ENCODE data around the gene CDH23.

Gene CDH23

DNA sequence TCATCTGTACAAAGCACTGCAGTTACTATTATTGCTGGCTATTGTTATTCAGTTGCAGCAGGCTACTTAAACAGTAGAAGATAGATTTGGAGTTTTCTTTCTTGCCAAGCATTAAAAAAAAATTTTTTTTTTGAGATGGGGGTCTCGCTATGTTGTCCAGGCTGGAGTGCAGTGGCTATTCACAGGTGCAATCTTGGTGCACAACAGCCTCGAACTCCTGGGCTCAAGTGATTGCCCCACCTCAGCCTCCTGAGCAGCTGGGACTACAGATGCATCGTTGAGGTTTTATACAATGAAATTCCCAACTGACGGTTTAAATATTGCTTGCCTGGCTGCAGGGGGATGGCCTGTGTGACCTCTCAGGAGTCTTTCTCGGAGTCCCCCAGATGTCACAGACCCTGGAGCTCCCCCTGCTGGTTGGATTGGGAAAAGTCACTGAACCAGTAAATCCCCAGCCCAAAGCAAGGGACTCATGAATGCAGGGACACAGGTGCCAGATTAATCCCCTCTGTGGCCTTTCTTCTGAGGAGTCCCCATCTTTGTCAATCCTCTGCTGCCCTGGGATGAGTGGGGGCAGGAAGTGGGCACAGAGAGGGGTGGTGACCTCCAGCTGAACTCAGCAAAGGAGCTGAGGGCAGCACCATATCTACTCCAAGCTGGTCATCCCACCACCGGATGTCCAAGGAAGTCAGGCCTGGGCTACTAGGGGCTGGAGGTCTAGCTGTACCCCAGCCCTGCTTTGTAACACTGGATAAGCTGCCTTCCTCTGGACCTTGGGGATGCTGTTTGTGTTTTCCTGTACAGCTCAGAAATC, 173.3 kb downstream of the CDH23 start:
- DNase-seq: no peak

DNA sequence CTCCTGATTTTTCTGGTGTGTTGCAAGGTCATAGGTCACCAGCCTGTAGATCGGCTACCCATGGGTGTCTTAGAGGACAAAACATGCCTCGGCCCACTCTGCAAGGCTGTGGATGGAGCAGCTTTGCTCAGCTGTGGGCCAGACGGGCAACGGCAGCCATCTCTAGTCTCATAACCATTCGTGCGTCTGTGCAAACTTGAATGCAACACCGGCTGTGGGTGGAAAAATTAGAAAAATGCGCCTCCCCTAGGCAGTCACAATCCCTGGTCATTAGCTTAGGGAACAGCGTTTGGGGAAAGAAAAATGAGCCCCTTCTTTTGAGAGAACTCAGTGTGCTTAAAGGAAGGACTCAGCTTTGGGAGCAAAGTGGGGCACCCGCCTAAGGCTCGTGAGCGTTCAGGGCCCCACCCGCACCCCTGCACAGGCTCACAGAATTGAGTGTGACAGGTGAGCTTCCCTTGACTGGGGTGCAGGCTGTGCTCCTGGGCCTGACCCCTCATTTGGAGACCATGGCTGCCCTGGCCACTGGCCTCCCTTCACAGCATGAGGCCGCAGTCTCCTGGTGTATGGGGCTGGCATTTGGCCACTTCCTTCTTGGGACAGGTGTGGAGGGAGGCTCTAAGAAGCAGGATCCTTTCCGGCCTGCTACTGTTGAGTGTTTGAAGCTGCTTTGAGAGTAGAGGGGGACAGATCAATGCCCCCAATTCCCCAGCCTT, 174.9 kb downstream of the CDH23 start:
- no peak for DNase-seq

DNA sequence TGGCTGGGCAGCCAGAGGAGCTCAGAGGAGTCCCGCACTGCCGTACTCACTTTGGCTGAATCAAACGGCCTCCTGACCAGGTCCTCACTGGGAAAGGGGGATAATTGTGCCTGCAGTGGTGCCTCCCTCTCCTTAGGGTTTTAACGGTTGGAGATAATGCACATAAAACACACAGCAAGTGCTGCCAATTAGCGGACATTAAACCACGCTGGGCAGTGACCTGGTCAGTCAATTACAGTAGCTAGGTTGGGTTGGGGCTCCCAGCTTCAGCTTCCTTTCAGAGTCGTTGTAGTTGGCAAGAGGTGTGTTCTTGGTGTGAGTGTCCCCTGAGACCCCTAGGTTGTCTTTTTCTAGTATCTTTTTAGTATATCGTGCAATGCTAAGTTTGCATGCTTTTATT, 176.2 kb downstream of the CDH23 start:
- no peak for DNase-seq

DNA sequence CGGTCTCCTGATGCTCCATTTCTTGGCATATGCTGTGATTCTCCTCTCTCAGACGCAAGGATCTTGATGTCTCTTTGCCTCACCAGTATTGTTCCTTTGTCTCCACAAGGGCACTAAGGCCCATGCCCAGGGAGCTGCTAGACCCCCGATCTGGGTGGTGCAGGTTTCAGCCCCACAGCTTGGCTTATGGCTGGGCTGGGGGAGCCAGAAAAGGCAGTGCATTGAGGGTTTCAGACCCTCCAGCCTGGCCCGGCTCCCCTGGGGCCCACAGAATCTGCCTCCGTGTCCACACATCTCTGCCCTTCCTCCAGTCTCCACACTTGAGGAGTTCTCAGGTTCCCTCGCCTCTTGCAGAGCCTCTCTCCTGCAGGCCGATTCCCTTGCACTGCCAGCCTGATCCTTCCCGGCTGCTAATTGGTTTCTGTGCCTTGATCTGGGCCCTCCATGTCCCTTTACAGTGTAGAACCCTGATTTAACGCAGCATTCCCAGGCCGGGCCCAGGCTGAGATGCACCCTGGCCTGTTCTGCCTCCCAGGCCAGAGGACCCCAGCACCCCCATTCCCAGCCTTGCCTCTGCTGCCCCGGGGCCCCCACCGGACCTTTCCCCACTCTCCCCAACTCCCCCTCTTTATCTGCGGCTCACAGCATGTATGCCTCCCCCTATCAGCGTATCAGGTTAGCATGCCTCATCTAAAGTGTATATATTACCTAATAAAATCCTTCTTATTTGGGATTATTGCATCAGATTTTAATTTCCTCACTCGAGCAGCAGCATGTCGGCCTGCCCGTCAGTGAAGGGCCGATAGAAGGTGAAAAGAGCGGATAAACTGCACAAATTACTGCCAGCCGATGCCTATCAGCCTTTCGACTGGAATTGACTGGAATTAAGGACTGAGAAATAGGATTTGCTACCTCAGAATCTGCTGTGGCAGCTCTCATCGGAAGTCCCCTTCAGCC, 177.1 kb downstream of the CDH23 start:
- DNase-seq: no peak

DNA sequence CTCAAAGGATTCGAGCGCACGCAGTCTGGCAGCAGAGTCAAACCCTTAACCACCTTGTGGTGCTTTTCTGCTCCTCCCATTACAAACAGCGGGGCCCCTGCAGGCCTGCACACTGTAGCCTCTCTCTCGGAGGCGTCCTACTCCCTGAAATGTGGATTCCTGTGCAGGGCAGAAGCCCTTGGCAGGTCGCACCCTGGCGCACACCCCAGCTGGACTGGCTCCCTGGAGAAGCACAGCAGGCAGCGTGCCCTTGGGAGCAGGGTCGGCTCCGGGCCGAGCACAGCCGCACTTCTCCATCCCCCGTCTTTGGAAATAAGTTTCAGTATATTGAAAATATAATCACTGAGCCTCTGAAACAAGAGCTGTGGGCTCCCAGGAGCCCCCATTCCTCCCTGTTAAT, 178.7 kb downstream of the CDH23 start:
- no peak for DNase-seq

DNA sequence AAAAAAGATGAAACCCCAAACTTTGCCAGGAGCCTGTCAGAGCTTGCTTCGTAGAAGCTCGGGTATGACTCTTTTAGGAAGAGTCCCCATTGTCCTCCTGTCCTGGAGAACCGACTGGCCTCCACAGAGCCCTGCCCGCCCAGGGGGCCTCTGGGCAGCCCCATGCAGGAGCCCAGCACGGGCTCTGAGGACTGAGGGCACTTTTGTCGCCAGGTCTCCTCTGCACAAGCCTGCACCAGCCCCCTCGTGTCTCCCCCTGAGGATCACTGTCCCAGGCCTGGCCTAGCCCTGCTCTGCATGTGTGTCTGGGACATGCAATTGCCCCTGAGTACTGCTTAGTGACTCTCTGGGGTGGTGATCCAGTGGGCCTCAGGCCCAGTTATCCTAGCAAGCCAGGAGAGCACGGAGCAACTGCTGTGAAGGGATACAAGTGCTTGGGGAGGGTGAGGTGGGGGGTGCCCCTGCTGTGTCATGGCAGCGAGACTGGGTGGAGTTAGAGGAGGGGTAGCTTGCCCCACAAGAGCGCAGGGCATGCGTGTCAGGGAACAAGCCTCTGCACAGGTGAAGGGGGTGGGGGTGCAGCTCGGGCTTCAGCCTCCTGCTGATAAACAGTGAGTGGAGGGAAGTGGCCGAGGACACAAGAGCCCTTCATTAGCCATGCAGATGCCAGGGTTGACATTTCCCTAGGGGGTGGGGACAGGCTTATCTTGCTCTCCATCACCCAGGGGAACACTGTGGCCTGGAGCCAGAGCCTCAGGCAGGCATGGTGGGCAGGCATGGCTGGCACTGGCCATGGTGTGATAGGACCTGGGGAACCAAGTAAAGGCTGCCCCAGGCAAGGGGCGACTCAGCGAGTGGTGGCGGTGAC, 179.4 kb downstream of the CDH23 start:
- no peak for DNase-seq

DNA sequence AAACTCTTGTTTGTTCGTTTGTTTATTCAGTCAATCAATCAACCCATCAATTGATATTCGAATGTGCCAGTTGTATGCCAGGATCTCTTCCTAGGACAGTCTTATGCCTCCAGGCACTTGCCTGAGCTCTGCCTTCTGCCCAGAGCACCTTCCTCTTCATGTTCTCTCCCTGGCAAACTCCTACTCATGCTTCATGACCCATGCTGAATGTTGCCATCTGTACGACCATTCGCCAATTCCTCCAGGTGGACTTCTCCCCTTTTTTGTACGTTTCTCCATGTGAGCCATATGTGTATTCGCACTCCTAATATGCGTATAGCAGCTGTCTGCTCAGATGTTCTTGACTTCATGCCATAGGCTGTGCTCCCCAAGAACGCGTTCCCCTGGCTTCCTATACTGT, 180.1 kb downstream of the CDH23 start:
- no peak for DNase-seq

DNA sequence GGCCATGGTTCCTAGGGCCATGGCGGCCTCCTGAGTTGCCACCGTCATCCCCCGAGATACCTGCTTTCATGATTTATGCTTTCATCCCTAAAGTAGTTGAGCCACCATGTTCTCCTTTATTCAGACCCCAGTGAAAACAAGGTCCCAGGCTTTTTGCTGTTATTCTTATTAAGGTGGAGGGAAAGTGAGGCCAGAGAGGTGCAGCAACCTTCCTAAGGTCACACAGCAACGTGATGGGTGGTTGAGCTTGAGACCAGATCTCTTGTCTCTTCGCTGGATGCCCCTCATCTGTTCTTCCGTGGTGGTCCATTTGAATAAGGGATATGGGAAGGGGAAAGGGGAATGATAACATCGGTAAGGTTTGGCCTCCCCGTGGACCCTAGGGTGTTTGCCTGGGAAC, 180.6 kb downstream of the CDH23 start:
- no peak for DNase-seq

DNA sequence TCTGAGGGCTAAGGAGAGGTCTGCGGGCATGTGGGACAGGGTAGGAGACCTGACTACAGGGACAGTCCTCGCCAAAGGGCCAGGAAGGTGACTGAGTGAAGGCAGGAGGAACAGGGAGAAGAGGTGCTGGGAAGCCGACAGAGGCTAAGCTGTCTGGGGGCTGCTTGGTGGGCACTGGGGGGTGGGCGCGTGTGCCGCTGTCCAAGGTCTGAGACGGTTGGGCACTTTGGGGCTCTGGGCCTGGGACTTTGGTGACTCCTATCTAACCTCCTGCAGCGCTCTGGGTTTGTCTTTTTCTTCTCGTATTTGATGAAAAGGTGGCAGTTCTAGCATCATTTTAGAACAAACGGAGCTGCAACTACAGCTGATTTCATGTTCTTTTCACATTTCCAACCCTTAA, 181.3 kb downstream of the CDH23 start:
- no peak for DNase-seq

DNA sequence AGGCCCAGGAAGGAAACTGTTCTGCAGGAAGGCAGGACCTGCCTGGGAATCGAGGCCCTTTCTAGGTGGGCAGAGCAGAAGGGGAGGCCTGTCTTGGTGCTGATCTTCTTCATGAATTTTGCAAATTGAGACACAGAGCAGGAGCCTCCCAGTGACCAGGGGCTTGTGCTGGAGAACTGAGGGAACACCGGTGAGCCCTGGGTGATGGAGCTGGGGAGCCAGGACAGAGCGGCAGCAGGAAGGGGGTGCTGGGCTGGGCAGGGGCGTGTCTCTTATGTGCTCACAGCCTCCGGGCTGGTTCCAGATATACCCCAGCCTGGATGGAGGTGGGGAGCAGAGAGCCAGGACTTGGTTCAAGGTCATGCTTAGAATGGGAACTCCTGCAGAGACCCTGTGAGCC, 182.9 kb downstream of the CDH23 start:
- DNase-seq: no peak

DNA sequence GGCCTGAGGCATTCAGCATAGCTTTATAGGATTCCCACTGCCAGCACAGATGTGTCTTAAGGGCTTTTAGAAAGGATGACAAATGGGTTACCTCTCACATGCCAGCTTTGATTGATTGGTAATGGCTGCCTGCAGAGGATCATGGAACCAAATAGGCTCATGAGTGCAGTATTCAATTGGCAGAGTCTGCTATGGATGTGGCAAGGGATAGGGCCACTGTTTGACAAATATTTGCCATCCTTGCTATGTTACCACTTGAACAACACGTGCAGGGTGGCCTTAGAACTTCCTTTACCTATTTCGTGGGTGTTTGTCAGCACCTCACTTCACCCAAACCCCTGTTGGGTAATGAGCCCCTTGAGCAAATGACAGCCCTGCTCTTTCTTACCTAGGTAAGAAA, 183.7 kb downstream of the CDH23 start:
- no peak for DNase-seq

DNA sequence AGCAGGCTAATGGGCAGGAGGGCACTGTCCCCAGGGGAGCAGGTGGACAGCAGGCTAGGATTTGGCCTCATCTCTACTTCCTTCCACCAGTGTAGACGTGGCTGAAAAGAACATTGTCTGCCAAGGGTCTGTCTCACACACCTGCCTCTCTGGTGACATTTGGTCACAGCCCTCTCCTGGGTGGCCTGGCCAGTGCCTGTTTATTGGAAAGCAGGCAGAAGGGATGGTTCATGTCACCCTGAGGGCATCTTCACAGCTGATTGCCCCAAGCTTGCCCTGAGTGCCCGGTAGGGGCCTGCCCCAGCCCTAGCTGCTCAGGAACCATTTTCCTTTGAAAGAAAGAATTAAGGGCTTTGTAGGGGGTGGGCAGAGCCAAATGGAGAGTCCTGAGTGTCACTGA, 184.2 kb downstream of the CDH23 start:
- no peak for DNase-seq

DNA sequence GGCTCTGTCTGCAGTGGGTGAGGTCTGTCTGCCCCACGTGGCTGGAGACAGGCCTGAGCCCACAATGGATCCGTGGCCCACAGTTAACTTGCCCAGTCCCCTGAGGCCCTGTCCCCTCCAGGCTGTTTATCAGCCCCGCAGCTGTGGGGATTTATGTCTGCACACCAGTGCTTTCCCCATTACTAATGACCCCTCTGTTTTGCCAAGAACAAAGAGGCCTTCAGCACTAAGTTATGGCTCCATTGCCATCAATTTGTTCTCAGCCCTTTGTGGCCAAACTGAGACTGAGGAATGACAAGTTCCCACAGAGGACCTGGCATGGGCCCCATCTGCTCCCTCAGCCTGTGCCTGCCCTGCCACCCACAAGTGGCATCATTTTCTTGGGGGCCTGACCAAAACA, 184.7 kb downstream of the CDH23 start:
- DNase-seq: no peak

DNA sequence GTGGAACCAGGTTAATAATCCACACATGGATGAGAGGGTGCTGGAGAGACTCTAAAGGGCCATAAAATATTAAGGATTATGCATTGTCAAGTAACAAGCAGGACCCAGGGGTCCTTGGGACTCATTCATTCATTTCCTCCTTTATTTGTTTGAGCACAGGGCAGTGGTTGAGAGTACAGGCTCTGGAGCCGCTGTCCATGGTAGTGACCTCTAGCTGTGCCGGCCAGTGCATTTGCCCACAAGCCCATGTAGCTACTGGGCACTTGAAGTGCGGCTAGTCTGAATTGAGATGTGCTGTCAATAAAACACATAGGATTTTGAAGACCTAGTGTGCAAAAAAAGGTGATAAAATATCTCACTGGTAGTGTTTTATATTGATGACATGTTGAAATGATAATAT, 185.3 kb downstream of the CDH23 start:
- no peak for DNase-seq

DNA sequence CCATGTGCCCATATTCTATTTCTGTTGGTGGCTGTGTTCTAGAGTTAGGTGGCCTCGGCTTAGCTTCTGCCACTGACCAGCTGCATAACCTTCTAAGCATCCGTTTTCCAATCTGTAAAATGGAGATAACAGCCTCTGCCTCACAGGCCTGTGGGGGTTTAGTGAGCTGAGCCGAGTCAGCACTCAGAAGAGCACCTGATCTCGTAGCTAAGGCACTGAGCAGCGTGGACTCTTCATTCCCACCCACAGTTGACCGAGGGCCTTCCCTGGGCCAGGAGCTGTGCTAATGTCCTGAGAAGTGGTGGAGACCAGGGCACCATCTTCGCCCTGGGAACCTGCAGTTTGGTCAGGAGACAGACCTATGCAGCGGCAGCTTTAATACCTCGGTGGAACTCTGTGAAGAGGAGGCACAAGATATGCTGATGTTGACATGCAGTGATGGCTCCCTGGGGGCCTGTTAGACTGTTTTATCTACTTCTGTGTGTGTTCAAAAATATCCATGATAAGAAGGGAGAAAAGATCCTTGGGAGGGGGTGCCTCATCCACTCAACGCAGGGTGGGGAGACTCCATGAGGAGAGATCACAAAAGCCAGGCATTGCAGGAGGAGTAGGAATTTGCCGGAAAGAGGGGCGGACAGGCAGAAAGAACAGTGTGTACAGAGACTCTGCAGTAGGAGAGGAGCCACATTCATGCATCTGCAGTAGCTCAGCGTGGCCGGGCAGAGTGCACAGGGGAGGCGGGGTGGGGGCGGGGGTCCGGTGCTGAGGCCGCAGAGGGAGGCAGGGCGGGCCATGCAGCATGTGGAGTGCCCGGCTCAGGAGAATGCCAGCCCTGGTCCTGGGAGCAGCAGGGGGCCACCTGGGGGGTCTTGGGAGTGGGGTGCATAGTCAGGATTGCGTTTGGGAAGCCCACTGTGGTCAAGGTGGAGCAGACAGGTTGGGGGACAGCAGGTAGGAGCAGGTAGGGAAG, 186.1 kb downstream of the CDH23 start:
- DNase-seq: no peak

DNA sequence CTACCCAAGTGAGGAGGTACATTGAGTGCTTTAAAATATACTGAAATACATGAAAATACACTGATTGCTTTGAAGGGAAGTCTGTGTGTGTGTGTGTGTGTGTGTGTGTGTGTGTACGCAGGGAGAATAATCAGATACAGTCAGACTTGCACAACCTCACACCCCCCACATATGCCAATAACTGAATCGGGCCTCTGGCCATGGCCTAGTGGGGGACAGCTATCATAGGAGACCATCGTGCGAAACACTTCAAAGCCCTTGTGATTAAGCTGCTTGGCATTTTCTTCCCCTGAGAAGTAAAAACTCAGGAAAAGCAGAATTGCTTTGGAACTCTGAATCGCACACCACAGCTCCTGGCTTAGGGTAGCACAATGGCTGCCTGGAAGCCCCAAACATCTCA, 187.7 kb downstream of the CDH23 start:
- DNase-seq: no peak

DNA sequence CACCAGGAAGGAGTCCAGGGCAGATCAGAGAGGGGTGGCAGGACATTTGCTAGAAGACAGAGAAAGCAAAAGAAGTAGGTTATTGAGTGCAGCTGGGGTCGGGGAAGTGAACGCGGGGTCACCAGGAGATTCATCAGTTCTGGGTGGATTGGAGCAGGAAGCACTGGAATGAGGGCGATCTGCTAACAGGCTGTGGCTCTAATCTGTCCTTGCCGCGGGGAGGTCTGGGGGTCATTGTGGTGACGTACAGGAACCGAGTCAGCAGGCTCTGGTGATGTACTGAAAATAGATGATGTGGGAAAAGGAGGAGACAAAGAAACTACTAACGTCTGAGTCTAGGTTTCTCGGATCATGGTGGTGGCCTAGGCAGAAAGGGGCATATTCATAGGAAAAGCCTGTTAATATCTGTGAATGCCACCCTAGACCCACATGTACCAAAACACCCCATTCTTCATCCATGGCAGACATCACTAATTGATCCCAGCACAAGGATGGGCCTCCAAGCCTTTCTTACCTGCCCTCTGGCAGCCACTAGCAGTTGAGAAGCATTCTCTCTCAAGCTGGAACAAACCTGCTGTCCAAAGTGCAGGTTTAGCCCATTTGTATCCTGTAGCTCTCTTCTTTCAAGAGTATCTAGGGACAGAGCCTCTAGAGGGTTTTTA, 188.3 kb downstream of the CDH23 start:
- no peak for DNase-seq

DNA sequence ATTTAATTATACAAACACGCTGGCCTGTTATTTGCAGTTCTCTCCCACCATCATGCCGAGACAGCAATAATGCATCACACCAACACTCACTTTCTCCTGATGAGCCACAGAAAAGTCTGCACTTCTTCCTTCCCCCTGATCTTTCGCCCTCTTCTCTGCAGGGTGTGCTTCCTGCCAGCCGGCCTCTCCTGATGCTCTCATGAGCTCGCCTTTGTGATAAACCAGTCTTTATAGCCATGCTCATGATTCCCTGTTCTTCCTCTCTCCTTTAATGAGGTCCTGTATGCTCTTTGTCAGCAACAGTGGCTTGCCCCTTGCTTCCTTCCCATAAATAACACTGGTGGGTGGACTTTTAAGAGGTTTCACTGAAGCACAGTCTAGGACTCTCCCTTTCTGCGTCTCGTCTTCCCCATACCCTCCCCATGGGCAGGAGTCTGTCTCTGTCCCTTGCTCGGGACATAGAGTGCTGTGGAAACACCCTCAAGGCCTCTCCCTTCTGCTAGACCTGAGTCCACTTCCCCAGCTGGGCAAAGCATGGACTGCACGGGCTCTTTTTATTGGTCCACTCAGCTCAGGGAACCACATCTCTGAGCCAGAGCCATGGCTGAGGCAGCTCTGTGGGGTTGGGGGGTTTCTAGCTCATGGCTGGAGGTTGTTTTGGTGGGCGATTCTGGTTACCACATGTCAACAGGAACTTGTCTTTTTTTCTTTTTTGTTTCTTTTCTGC, 189.0 kb downstream of the CDH23 start:
- DNase-seq: no peak

DNA sequence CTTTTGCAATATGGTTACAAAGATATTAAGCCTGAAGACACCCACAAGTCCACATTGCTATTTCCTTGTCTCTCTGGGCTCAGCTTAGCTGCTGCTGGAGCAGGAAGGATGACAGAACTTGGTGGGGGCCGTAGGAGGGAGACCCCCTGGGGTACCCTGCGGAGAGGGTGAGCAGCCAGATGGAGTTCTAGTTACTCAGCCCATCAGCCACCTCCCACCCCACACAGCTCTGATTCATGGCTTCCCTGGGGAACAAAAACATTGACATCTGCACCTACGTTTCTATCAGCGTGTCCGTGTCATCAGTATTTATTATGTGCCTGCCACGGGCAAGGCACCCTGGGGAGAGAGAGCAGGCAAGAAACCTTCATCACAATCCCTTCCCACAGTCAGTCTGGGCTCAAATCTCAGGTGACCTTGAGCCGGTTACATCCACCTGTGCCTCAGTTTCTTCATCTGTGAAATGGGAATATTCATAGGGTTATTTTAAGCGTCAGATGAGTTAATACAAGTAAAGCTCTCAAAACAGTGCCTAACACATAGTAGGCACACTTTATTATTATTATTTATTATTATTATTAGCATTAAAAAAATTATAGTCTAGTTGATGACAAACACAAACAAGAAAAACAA, 191.3 kb downstream of the CDH23 start:
- DNase-seq: peak; percentile 23

All from NCI-H524 treated with DMSO at 0.1 percent for 48 hours (cell line).